K562 (cell line): Measurements from ENCODE around the gene FUT4. TPM values are rescaled to one million over a fixed set of nuclear protein-coding genes. Genes with fewer than 3 reads are reported as not detected.

Experiments used
- CREM ChIP-seq: IDR thresholded peaks from 2 replicates; pipeline ENCODE4 v1.6.1; 2014; ENCODE audit warnings: antibody characterized with exemption, low read depth
- GTF2E2 ChIP-seq: fragments of 200-800 bp; sonication (Bioruptor generic); IDR thresholded peaks from 2 replicates; pipeline ENCODE4 v1.6.1; 2016; ENCODE audit warnings: missing genetic modification characterization, missing compliant biosample characterization
- HDAC2 ChIP-seq: fragments of 450-650 bp; IDR thresholded peaks from 2 replicates; pipeline ENCODE4 v1.6.1; 2016; ENCODE audit warnings: mild to moderate bottlenecking
- MAFG ChIP-seq: fragments of 450-650 bp; conservative IDR thresholded peaks from 2 replicates; pipeline ENCODE4 v1.6.1; 2016; ENCODE audit warnings: missing genetic modification characterization, missing compliant biosample characterization
- NR3C1 ChIP-seq: sonication (generic); formaldehyde crosslinking; IDR thresholded peaks from 2 replicates; pipeline ENCODE4 v1.8.1; 2022; ENCODE audit warnings: missing genetic modification reagents
- RBM22 ChIP-seq: fragments of 200-400 bp; formaldehyde crosslinking; IDR thresholded peaks from 2 replicates; pipeline ENCODE4 v1.6.1; 2018; ENCODE audit warnings: low read length, low read depth; ENCODE audit not compliant: poor library complexity, severe bottlenecking
- SIN3A ChIP-seq, 2 experiments: fragments of 150-350 bp in 1 of 2; IDR thresholded peaks; 2 replicates each; pipeline ENCODE4 v1.6.1; 2011 to 2016; ENCODE audit warnings: borderline replicate concordance in 2 of 2, low read depth in 2 of 2, low read length in 2 of 2, mild to moderate bottlenecking in 2 of 2, moderate library complexity in 2 of 2; ENCODE audit not compliant: control insufficient read depth in 1 of 2
- THAP7 ChIP-seq: fragments of 250-450 bp; sonication (Bioruptor Pico); IDR thresholded peaks from 2 replicates; pipeline ENCODE4 v1.5.0; 2021
- ZNF134 ChIP-seq: fragments of 250-450 bp; sonication (Bioruptor Pico); conservative IDR thresholded peaks from 2 replicates; pipeline ENCODE4 v1.4.0; 2020
- ZNF318 ChIP-seq, 2 experiments: fragments of 450-650 bp; IDR thresholded peaks; 2 replicates each; pipeline ENCODE4 v1.6.1; 2016; ENCODE audit warnings: mild to moderate bottlenecking in 2 of 2, borderline replicate concordance in 1 of 2, low read depth in 1 of 2, moderate library complexity in 1 of 2
- polyA plus RNA-seq, 8 experiments: library from polyadenylated mRNA; depleted of rRNA in 4 of 8; stranded (reverse) in 5 of 8; unstranded in 3 of 8; fragments of >200 nt; fragmentation: Nextera tagmentation in 2 of 8; fragmentation: Illumina TruSeq in 1 of 8; extraction: Ambion mirVana in 2 of 8; extraction: Trizol in 1 of 8; gene quantifications; 2 replicates each; pipeline versions ENCODE4 v1.2.1 to v1.2.3, GENCODE V29; 2011 to 2014; ENCODE audit warnings: inconsistent platforms in 1 of 8, missing spikeins in 1 of 8
- total RNA-seq, 7 experiments: library from RNA; depleted of rRNA in 6 of 7; stranded (reverse); fragments of >200 nt in 6 of 7; fragmentation: Illumina TruSeq in 2 of 7; extraction: Trizol in 2 of 7; gene quantifications; 2 replicates each; pipeline versions ENCODE4 v1.2.1 to v1.2.3, GENCODE V29; 2011 to 2021; ENCODE audit warnings: low replicate concordance in 1 of 7
- TF ChIP-seq, protein P1 (sequence below): fragments of 450-650 bp; IDR thresholded peaks from 2 replicates; pipeline ENCODE4 v1.6.1; 2014; ENCODE audit warnings: low read depth, mild to moderate bottlenecking, moderate library complexity, borderline replicate concordance
- TF ChIP-seq, protein P2 (sequence below): sonication (generic); formaldehyde crosslinking; IDR thresholded peaks from 2 replicates; pipeline ENCODE4 v1.8.0; 2022; ENCODE audit warnings: mild to moderate bottlenecking, missing genetic modification reagents, borderline replicate concordance

The FUT4 gene
- total and polyA plus RNA-seq, 9 of the 15 experiments (the other 6 are each of a cell fraction or from before 2014, with no cell fraction given) = 1.1 to 8.9 (median 5.5) TPM

DNA sequence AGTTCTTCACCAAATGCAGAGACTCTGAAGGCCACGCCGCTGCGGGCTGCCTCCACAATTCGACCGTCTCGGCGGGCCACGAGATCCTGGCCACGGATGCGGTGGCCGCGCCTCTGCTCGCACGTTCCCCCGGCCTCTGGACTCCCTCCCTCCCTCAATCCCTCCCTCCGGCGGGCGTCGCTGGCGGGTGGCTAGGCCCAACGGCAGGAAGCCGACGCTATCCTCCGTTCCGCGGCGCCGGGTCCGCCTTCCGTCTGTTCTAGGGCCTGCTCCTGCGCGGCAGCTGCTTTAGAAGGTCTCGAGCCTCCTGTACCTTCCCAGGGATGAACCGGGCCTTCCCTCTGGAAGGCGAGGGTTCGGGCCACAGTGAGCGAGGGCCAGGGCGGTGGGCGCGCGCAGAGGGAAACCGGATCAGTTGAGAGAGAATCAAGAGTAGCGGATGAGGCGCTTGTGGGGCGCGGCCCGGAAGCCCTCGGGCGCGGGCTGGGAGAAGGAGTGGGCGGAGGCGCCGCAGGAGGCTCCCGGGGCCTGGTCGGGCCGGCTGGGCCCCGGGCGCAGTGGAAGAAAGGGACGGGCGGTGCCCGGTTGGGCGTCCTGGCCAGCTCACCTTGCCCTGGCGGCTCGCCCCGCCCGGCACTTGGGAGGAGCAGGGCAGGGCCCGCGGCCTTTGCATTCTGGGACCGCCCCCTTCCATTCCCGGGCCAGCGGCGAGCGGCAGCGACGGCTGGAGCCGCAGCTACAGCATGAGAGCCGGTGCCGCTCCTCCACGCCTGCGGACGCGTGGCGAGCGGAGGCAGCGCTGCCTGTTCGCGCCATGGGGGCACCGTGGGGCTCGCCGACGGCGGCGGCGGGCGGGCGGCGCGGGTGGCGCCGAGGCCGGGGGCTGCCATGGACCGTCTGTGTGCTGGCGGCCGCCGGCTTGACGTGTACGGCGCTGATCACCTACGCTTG lies at the start of gene FUT4 (continued):
- TF ChIP-seq SIN3A (IDR thresholded peaks at IDR 0.05; ENCODE audit: borderline replicate concordance in 2 of 2, control insufficient read depth in 1 of 2, low read depth in 2 of 2, low read length in 2 of 2) = 0 out of 4 replicates have a peak, but pooled peaks of 1 of the 2 experiments have one; percentile 29
- TF ChIP-seq HDAC2 = peak; percentile 61; the same call in 1 of the 2 replicates
- TF ChIP-seq CREM = peak; percentile 75
- 0 out of 2 replicates have a peak, but pooled peaks have one; percentile 56 for TF ChIP-seq NR3C1
- TF ChIP-seq, protein P1, sequence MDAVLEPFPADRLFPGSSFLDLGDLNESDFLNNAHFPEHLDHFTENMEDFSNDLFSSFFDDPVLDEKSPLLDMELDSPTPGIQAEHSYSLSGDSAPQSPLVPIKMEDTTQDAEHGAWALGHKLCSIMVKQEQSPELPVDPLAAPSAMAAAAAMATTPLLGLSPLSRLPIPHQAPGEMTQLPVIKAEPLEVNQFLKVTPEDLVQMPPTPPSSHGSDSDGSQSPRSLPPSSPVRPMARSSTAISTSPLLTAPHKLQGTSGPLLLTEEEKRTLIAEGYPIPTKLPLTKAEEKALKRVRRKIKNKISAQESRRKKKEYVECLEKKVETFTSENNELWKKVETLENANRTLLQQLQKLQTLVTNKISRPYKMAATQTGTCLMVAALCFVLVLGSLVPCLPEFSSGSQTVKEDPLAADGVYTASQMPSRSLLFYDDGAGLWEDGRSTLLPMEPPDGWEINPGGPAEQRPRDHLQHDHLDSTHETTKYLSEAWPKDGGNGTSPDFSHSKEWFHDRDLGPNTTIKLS = peak; percentile 44; the same call in 1 of the 2 replicates
- TF ChIP-seq ZNF318 (IDR thresholded peaks at IDR 0.05; ENCODE audit: borderline replicate concordance in 1 of 2, low read depth in 1 of 2) = no peak
- no peak for TF ChIP-seq THAP7
- peak; percentile 92 for TF ChIP-seq GTF2E2 (tag)
- TF ChIP-seq ZNF134 = 0 out of 2 replicates have a peak, but pooled peaks have one; percentile 18
- no peak for TF ChIP-seq RBM22
- TF ChIP-seq MAFG = no peak
- TF ChIP-seq, protein P2, sequence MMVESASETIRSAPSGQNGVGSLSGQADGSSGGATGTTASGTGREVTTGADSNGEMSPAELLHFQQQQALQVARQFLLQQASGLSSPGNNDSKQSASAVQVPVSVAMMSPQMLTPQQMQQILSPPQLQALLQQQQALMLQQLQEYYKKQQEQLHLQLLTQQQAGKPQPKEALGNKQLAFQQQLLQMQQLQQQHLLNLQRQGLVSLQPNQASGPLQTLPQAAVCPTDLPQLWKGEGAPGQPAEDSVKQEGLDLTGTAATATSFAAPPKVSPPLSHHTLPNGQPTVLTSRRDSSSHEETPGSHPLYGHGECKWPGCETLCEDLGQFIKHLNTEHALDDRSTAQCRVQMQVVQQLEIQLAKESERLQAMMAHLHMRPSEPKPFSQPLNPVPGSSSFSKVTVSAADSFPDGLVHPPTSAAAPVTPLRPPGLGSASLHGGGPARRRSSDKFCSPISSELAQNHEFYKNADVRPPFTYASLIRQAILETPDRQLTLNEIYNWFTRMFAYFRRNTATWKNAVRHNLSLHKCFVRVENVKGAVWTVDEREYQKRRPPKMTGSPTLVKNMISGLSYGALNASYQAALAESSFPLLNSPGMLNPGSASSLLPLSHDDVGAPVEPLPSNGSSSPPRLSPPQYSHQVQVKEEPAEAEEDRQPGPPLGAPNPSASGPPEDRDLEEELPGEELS = peak; percentile 94; the same call in 1 of the 2 replicates
